GM18520 (cell line): ENCODE data around the gene ERN2.

Experiments
- ATAC-seq: cut with Tn5 transposase; IDR thresholded peaks from one replicate; pipeline ENCODE4 v1.9.1; 2021; ENCODE audit not compliant: unreplicated experiment

ERN2 gene

DNA sequence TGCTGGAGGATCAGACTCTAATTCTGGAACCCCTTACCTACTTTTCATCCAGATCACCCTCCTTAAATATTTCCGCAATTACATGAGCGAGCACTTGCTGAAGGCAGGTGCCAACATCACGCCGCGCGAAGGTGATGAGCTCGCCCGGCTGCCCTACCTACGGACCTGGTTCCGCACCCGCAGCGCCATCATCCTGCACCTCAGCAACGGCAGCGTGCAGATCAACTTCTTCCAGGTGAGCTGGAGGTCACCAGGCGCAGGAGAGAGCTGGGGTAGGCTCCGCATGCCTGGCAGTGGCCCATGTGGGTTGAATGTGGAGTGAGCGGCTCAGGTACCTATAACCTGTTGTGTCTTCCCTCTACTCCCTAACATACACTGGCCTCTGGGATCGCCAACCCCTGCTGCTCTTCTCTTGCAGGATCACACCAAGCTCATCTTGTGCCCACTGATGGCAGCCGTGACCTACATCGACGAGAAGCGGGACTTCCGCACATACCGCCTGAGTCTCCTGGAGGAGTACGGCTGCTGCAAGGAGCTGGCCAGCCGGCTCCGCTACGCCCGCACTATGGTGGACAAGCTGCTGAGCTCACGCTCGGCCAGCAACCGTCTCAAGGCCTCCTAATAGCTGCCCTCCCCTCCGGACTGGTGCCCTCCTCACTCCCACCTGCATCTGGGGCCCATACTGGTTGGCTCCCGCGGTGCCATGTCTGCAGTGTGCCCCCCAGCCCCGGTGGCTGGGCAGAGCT, 23.4 kb downstream of the ERN2 start:
- no peak for ATAC-seq

DNA sequence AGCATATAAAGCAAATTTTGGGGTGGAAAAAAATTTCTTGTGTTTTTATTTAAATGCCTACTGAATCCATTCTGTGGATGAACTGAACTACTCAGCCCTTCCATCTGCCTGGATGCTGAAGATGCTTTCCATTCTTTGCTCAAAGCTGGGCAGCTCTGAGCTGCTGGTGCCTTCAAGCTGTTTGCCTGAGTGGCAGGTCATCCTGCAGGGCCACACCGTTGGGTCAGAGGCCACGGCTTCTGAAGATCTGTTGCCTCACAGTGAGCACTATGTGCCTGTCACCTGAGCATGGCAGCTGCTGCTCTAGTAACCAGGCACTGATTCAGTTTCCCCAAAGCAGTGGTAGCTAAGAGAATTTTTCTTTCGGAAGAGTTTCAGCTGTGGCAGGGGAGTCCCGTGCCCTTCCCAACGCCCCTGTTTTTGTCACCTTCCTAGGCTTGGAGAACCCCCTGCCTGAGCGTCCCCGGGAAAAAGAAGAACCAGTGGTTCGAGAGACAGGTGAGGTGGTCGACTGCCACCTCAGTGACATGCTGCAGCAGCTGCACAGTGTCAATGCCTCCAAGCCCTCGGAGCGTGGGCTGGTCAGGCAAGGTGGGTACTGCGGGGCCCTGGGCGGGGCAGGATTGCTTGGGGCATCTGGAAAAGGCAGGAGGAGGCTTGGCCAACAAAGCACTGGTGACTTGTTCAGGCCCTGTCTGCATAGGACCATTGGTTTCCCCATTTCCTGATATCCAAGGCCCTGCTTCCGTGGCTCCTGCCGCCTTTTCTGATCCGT, 25.8 kb downstream of the ERN2 start:
- ATAC-seq, result no peak

DNA sequence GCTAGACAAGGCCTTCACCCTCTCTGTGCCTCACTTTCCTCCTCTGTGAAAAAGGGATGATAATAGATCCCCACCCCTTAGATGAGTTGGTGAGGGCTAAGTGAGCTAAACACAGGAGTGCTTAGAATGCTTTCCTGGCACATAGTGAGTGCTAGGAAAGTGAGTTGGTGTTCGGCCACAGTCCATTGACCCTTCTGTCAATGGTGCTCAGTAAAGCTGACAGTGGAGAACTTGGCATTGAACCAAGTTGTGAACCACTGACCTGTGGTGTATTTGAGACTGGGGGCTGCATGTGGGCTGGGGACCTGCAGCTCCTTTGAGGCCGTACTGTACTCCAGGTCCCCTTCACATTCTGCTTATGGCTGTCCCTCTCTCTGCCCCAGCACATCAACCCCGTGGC, 29.5 kb downstream of the ERN2 start:
- no peak for ATAC-seq

DNA sequence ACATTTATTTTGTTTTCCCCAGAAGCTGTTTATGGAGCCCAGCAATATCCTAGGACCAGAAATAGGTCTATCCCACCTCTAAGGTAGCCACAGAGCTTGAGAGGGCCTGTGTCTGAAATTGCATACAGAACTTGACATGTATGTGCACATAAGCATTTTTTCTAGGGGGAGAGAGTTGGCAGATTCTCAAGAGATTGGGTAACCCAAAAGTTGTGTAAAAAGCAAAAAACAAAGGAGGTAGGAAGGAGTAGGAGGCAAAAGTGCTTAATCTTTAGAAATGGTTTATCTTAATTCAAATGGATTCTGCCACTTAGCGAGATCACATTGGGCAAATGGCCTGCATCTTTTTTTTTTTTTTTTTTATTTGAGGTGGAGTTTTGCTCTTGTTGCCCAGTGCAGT, 30.8 kb downstream of the ERN2 start:
- no peak for ATAC-seq

DNA sequence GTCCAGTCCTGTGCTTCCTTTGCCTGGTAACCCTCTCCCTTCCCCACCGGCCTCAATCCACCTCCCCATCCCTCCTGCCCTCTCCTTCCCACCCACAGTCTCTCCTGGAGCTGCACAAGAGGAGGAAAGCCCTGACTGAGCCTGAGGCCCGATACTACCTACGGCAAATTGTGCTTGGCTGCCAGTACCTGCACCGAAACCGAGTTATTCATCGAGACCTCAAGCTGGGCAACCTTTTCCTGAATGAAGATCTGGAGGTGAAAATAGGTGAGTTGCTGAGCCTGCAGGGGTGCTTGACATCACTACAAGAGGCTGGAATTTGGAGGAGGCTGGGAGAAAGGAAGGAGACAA, 33.1 kb downstream of the ERN2 start:
- no peak for ATAC-seq

DNA sequence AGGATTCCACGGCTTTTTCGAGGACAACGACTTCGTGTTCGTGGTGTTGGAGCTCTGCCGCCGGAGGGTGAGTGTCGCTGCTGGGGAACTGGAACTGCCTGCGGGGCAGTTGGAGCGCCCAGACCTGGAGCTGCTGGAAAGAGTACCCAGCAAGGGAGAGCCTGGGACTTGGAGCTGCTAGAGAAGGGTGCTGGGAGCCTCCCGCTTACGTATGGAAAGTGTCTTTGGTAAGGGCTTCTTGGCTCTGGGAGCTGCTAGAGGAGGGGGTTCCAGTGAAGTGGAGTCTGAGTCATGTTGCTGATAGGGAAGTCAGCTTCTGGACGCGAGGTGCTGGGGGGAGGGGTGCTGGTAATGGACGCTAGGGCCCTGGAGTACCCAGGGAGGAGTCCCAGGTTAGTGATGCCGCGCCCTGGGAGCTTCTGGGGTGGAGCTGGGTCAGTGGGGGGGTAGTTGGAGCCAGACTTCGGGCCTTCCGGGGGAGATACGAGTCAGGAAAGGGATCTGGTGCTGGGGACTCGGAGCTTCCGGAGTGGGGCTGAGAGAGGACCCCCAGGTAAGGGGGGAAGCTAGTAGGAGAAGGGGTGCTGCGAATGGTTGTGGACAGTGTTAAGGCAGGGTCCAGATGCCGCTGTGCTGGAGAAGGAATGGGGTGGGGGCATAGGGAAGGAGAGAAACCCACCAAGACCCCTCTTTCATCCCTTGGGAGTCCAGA, 33.6 kb downstream of the ERN2 start:
- no peak for ATAC-seq

DNA sequence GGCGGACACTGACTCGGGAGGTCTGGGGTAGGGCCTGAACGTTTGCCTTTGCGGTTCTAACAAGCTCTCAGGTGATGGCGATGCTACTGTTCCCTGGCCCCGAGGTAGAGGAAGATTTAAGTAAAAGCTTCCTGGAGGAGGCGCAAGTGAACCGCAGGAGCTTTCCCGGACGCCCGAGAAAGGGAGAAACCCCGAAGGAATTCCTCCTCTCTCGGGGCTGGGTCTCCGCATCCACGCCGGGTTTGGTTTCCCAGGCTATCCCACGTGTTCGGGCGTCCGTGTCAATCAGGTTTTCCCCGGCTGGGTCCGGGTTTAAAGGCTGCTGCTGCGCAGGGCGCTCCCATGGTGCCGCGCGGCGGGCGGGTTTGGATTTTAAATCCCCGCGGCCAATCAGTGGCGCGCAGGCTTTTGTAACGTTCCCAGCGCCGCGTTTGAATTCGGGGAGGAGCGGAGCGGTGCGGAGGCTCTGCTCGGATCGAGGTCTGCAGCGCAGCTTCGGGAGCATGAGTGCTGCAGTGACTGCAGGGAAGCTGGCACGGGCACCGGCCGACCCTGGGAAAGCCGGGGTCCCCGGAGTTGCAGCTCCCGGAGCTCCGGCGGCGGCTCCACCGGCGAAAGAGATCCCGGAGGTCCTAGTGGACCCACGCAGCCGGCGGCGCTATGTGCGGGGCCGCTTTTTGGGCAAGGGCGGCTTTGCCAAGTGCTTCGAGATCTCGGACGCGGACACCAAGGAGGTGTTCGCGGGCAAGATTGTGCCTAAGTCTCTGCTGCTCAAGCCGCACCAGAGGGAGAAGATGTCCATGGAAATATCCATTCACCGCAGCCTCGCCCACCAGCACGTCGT, 34.4 kb downstream of the ERN2 start, which contains the start of gene PLK1:
Gene PLK1 (plus strand): TSS at position 460 of the 844 bp plus-strand sequence. CDS start 44 bp downstream, at position 504.
- ATAC-seq, result peak; percentile 83

DNA sequence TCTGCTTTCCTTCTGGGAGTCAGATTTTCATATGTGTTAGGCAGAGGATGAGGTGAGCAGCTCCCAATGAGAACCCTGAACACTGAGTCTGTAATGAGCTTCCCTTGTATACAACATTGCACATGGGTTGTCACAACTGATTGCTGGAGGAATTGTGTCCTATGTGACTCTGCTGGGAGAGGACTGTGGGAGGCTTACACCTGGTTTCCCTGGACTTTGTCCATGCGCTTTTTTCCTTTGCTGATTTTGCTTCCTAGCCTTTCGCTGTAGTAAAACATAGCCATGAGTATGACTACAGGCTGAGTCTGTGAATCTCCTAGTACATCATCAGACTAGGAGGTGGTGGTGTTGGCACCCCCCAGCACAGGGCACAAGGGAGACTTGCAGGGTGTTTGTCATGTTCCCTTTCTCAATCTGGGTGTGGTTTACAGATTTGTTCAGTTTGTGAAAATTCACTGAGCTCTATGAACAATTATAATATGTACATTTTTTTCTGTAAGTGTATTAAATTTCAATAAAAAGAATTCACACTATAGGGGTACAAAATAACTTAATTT, 36.0 kb downstream of the ERN2 start:
- ATAC-seq, result no peak

DNA sequence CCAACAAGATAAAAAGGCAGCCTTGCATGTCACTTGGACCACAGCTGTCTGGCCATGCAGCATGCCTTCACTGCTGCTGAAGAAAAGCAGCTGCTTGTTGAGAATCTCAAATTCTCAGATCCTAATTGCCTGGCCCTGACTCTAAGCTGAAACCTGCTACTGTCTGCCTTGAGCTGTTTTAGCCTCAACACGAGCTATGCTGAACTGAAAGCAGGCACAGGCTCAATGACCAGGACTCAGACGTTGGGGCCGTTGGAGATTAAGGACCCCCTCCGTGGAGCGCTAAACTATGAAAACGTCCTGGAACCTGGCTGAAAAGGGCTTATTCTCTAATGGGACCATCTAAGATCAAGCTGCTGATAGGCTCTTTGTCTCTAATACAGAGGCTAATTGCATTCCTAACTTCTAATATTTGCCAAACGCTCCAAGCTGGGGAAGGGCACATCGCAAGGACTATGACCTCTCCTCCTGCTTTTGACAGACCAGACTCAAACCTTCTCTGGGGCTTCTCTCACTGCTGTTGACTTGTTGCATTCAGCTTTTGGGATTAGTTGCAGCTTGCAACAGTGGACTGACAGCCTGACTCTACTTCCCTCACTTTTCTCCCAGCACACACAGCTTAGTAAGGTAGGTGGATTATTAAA, 38.9 kb downstream of the ERN2 start:
- ATAC-seq, result no peak

DNA sequence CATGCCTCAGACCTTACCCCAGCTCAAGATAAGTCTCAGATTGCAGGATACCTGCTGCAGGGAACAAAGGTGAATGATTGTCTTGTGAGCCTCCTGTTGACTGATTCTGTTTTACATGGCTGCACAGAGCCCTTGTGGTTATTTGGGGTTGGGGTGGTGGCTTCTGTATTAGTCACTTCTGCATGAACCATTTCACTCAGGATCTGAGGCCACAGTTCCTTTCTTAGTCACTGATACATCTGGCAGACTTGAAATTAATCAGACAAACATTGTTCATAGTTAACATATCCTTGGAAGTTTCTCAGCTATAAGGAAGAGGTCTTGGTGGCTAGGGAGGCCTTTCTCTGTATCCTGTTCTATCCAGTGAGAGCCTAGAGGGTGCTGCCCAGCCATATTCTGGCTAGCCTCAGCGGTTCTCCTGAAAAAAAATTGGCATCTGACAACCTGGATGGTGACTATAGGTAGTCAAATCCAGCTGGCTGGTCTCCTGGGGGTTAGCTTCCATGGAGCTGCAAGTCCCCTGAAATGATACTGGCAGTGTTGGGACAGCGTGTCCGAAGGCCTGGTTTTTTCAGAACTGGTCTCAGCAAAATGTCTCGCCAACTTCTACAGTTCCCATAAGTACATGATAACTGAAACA, 42.8 kb downstream of the ERN2 start:
- peak; percentile 89 for ATAC-seq

DNA sequence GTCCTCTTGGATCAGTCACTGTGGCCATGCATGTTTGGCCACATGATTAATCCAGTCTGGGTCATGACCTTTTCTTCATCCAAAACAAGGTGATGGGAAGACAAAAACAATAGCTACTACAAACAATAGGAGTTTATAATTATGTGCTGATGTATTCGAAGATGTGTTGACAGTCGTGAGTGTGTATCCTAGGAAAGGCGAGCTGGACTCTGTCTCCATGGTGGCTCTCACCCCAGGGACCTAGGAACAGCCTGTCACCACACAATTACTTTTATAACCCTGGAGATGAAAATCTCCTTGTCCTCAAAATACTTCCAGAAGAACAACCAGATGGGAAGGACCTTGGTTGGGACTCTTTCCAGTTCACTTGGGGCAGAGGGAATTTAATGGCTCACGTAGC, 44.1 kb downstream of the ERN2 start:
- ATAC-seq, result no peak

DNA sequence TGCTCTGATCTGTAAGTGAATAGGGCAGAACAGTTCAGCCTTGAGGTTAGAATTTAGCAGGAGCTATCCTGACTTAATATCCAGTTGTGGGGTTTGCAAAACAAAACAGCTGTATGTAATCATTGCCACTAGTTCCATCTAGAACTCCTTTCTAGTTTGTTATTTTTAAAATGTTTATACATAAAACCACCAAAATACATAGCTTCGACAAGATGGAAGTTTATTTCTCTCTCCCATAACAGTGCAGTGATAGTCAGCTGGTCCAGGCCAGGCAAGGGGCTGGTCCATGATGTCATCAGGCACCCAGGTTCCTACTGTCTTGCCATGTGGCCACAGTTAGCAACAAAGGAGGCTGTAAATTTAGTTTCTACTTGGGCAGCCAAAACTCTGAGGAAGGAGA, 44.8 kb downstream of the ERN2 start:
- no peak for ATAC-seq

DNA sequence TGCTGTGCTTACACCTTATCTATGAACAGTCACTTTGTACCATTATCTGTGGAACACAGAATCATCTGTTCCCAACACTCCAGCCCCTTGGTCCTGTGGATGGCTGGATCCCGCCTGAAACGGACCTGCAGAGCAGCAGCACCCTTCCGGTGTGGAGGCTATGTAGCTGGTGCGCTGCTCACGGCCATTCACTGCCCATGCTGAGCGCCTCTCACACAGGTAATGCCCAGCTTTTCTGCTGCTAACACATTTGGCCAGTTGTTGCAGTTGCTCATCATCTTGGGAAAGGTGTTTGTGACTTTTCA, 45.7 kb downstream of the ERN2 start:
- ATAC-seq, result no peak

DNA sequence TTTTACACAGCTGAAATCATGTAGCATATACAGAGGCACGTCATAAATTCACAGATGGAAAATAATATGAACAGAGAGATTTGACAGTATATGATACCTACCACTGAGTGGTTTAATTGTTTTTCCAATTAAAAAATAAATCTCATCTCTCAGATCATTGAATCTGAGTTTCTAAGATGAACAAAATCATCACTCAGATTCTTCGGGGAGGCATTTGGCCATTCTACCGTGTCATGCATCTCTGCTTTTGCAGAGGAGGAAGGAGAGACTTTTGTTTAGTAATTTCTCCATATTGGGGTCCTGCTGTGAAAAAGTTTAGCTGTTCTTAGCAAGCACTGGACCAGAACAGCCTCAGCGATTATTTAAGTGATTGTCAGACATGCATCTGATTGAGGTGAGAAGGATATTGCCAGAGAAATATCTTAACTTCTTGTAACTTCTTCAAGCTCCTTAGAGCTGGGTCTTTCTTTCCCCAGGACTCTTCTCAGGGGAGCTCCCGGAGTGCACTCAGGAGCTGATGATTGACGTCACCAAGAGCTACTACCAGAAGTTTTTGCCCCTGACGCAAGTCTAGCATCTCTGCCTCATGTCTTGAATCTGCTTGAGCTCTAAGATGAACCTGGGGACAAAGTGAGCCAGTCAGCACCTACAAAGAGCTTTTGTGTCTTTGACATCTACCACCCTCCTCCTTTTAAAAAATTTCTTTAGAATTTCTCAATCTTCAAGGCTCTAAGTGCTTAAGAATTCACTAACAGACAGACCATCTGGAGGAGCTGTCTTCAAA, 46.3 kb downstream of the ERN2 start:
- ATAC-seq, result no peak

DNA sequence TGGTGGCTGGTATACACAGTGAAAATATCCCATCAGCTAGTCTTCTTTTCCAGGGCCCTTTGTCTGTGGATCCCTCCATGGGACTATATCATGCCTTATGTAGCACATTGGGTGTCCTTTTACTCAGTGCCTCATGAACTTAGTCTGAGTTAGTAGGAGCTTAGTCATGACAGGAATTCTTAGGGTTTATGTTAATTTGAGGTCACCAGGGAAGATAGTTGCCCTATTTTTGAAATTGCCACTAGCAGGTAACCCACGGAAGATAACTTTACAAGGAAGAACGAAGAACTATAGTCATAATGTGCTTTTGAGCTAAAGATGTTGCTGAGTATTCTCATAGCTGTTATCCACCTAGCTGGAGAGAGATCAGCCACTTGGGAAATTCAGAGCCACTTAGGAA, 49.1 kb downstream of the ERN2 start:
- no peak for ATAC-seq

DNA sequence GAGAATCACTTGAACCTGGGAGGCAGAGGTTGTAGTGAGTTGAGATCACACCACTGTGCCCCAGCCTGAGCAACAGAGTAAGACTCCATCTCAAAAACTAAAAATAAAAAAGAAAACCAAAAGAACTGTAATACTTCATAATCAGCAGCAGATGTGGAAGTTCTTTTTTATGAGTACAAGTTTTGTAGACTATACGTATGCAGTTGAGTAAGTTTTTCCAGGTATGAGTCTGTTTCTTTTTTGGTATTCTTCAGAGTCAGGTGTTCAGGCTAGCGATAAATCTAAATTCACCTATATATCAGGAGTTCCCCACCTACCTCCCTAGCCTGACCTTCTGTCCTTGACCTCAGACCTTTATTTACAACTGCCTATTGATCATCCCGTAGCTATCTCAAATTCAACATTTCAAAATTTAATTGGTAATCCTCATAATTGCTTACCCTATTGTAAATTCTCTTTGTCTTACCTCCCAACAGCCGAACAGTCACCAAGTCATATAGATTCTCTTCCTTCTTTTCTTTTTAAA, 61.0 kb downstream of the ERN2 start:
- no peak for ATAC-seq

DNA sequence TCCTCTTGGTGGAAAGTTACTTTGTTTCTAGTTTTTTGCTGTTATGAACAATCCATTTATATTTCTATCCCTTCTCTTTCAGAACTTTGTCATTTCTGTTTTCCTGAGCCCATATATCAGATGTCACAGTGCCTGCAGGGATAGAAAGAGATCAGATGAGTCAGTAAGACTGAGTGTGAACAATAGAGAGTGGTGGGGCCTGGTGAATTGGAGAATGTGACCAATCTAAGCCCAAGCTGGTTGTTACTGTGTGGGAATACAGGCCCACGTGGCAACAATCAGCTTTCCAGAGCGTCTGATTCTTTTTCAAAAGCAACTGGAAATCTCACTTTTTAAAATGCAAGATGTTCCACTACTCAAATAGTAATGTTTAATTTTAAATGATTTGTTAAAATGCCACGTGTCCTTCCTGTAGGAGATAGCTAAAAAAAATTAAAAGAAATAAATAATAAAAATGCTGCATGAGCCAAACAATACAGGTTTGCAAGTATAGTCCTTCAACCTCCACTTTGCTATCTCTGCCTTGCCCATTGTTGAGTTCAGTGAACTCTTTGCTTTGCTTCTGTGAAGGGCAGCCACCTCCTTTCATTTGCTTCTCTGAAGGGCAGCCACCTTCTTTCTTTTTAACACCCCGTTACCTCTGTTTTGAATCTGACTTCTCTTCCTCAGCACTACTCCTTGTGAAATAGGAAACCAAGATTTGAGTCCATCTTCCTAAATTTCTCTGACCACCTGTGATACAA, 62.2 kb downstream of the ERN2 start:
- no peak for ATAC-seq

DNA sequence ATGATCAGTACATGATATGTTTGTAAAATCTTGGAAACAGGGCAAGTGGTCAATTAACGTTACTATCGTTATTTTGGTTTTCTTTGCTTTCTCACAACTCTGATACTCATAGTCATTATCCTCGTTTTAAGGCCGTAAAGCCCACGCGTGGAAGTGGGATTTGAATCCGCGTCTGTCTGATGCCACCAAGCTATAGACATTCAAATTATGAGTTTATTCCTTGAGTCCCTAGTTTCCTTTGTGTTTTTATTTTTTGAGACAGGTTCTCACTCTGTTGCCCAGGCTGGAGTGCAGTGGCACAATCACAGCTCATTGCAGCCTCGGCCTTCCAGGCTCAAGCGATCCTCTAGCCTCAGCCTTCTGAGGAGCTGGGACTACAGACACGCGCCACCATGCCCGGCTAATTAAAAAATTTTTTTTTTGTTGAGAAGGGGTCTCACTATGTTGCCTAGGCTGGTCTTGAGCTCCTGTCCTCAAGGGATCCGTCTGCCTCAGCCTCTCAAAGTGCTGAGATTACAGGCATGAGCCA, 70.7 kb downstream of the ERN2 start:
- no peak for ATAC-seq
